HL-60 (cell line): ENCODE data around the gene TRIM25.

ENCODE experiments used
- CTCF ChIP-seq: IDR thresholded peaks from one replicate; pipeline ENCODE4 v1.5.1; 2011; ENCODE audit warnings: low read length, control low read depth, inconsistent platforms; ENCODE audit not compliant: insufficient read depth
- POLR2AphosphoS5 ChIP-seq: IDR thresholded peaks from 2 replicates; pipeline ENCODE4 v1.6.1; 2012; ENCODE audit warnings: low read depth

GRCh38 chr17:56892333-56892732 lies 21.5 kb downstream of the TRIM25 start:
- TF ChIP-seq CTCF (no peak), POLR2AphosphoS5 (no peak)
